LoVo (cell line): ENCODE results near the gene MICU1.
A peak's percentile ranks its signal among the peaks of the same experiment; 100 is the strongest.
"Not testable (repeated sequence)": the region's sequence is repeated elsewhere in the genome, so short reads cannot be mapped to it uniquely, and the experiment has no call there.

Experiments
- DNase-seq: peaks from one replicate; pipeline ENCODE4 v3.0.0-alpha.2; 2016; ENCODE audit warnings: low spot score

The MICU1 gene

GRCh38 chr10:72557362-72557761, 68.5 kb downstream of the MICU1 start:
- DNase-seq, result no peak

GRCh38 chr10:72552857-72553256, 73.0 kb downstream of the MICU1 start:
- no peak for DNase-seq

- DNase-seq, result no peak
Observed at GRCh38 chr10:72550239-72550638, 75.6 kb downstream of the MICU1 start.

GRCh38 chr10:72545546-72545945, 80.3 kb downstream of the MICU1 start:
- DNase-seq, result no peak

- not testable (repeated sequence) for DNase-seq
Observed at GRCh38 chr10:72543855-72544254, 82.0 kb downstream of the MICU1 start.

GRCh38 chr10:72542396-72542815, 83.5 kb downstream of the MICU1 start:
- no peak for DNase-seq

GRCh38 chr10:72541337-72541736, 84.5 kb downstream of the MICU1 start:
- DNase-seq, result no peak

GRCh38 chr10:72540193-72540807, 85.6 kb downstream of the MICU1 start:
- no peak for DNase-seq

GRCh38 chr10:72539137-72539536, 86.7 kb downstream of the MICU1 start:
- DNase-seq, result no peak

- DNase-seq, result no peak
Observed at GRCh38 chr10:72525689-72526088, 100.2 kb downstream of the MICU1 start.

GRCh38 chr10:72525277-72525676, 100.6 kb downstream of the MICU1 start:
- peak; percentile 20 for DNase-seq

GRCh38 chr10:72524489-72524888, 101.4 kb downstream of the MICU1 start:
- DNase-seq, result no peak

- DNase-seq, result no peak
Observed at GRCh38 chr10:72523932-72524396, 101.9 kb downstream of the MICU1 start.

- no peak for DNase-seq
Observed at GRCh38 chr10:72523062-72523461, 102.8 kb downstream of the MICU1 start.

GRCh38 chr10:72517244-72517643, 108.6 kb downstream of the MICU1 start:
- no peak for DNase-seq

GRCh38 chr10:72515455-72515854, 110.4 kb downstream of the MICU1 start:
- no peak for DNase-seq

- DNase-seq, result no peak
Observed at GRCh38 chr10:72513910-72514309, 112.0 kb downstream of the MICU1 start.

- no peak for DNase-seq
Observed at GRCh38 chr10:72511459-72511858, 114.4 kb downstream of the MICU1 start.

- DNase-seq, result no peak
Observed at GRCh38 chr10:72509941-72510340, 115.9 kb downstream of the MICU1 start.

GRCh38 chr10:72509206-72509799, 116.6 kb downstream of the MICU1 start:
- DNase-seq, result no peak

- no peak for DNase-seq
Observed at GRCh38 chr10:72508033-72508432, 117.8 kb downstream of the MICU1 start.

GRCh38 chr10:72506474-72506873, 119.4 kb downstream of the MICU1 start:
- no peak for DNase-seq

GRCh38 chr10:72505435-72505834, 120.4 kb downstream of the MICU1 start:
- no peak for DNase-seq
